K562 (cell line): Measurements from ENCODE around the gene MDM4. TPM values are rescaled to one million over a fixed set of nuclear protein-coding genes. Genes with fewer than 3 reads are reported as not detected.

Experiments
- ARNT ChIP-seq, 2 experiments: fragments of 450-650 bp; IDR thresholded peaks; 2 replicates each; pipeline ENCODE4 v1.6.1; 2016; ENCODE audit warnings: mild to moderate bottlenecking in 1 of 2
- BRF1 ChIP-seq: IDR thresholded peaks from 3 replicates; pipeline ENCODE4 v1.6.1; 2011; ENCODE audit warnings: borderline replicate concordance, mild to moderate bottlenecking; ENCODE audit not compliant: insufficient read length; ENCODE audit errors: extremely low read depth
- ERF ChIP-seq: fragments of 450-650 bp; formaldehyde crosslinking; IDR thresholded peaks from 2 replicates; pipeline ENCODE4 v1.4.0; 2020; ENCODE audit warnings: mild to moderate bottlenecking, mixed read lengths
- GABPA ChIP-seq: fragments of 200-800 bp; sonication (Bioruptor generic); conservative IDR thresholded peaks from 2 replicates; pipeline ENCODE4 v1.6.1; 2016; ENCODE audit warnings: low read depth, missing genetic modification characterization, missing compliant biosample characterization
- HMG20A ChIP-seq: fragments of 450-650 bp; formaldehyde crosslinking; conservative IDR thresholded peaks from 2 replicates; pipeline ENCODE4 v1.4.0; 2020; ENCODE audit warnings: mild to moderate bottlenecking, mixed read lengths
- JUND ChIP-seq, 2 experiments: IDR thresholded peaks; 2 replicates in 1 of 2; 3 replicates in 1 of 2; pipeline ENCODE4 v1.6.1; 2011; ENCODE audit warnings: borderline replicate concordance in 2 of 2, low read depth in 2 of 2, low read length in 2 of 2, improper control_type of control experiment in 1 of 2, missing biosample characterization in 1 of 2, missing genetic modification characterization in 1 of 2, missing genetic modification reagents in 1 of 2
- KLF6 ChIP-seq: fragments of 250-450 bp; sonication (Bioruptor Pico); IDR thresholded peaks from 2 replicates; pipeline ENCODE4 v1.4.0; 2020; ENCODE audit warnings: mild to moderate bottlenecking, moderate library complexity, borderline replicate concordance
- L3MBTL2 ChIP-seq: fragments of 450-650 bp; IDR thresholded peaks from 2 replicates; pipeline ENCODE4 v1.6.1; 2016; ENCODE audit warnings: mild to moderate bottlenecking, moderate library complexity
- MCM7 ChIP-seq, 2 experiments: fragments of 450-650 bp; IDR thresholded peaks; 2 replicates each; pipeline ENCODE4 v1.6.1; 2016 to 2018
- MEF2A ChIP-seq: IDR thresholded peaks from 2 replicates; pipeline ENCODE4 v1.6.1; 2011; ENCODE audit warnings: low read depth, mild to moderate bottlenecking, low read length, moderate library complexity; ENCODE audit not compliant: control insufficient read depth
- NFE2L1 ChIP-seq: fragments of 450-650 bp; IDR thresholded peaks from 2 replicates; pipeline ENCODE4 v1.6.1; 2016; ENCODE audit warnings: missing genetic modification characterization, low read depth, mild to moderate bottlenecking, missing compliant biosample characterization, moderate library complexity, borderline replicate concordance
- PHF21A ChIP-seq: fragments of 450-650 bp; IDR thresholded peaks from 2 replicates; pipeline ENCODE4 v1.6.1; 2017; ENCODE audit warnings: low read depth, borderline replicate concordance
- PML ChIP-seq: IDR thresholded peaks from 2 replicates; pipeline ENCODE4 v1.6.1; 2012; ENCODE audit warnings: low read length, inconsistent platforms
- SMARCC2 ChIP-seq: fragments of 450-650 bp; IDR thresholded peaks from 2 replicates; pipeline ENCODE4 v1.6.1; 2017; ENCODE audit warnings: antibody characterized with exemption, moderate library complexity, mild to moderate bottlenecking, low read depth
- ZNF12 ChIP-seq: sonication (generic); formaldehyde crosslinking; IDR thresholded peaks from 2 replicates; pipeline ENCODE4 v1.4.0; 2020; ENCODE audit warnings: mild to moderate bottlenecking, missing genetic modification reagents
- ZNF311 ChIP-seq: fragments of 250-450 bp; sonication (Bioruptor Pico); IDR thresholded peaks from 2 replicates; pipeline ENCODE4 v1.4.0; 2020; ENCODE audit warnings: mild to moderate bottlenecking, moderate library complexity
- ZNF408 ChIP-seq: fragments of 250-450 bp; sonication (Bioruptor Pico); IDR thresholded peaks from 2 replicates; pipeline ENCODE4 v1.4.0; 2020; ENCODE audit warnings: low read depth, mild to moderate bottlenecking, moderate library complexity
- polyA plus RNA-seq, 8 experiments: library from polyadenylated mRNA; depleted of rRNA in 4 of 8; stranded (reverse) in 5 of 8; unstranded in 3 of 8; fragments of >200 nt; fragmentation: Nextera tagmentation in 2 of 8; fragmentation: Illumina TruSeq in 1 of 8; extraction: Ambion mirVana in 2 of 8; extraction: Trizol in 1 of 8; gene quantifications; 2 replicates each; pipeline versions ENCODE4 v1.2.1 to v1.2.3, GENCODE V29; 2011 to 2014; ENCODE audit warnings: inconsistent platforms in 1 of 8, missing spikeins in 1 of 8
- total RNA-seq, 7 experiments: library from RNA; depleted of rRNA in 6 of 7; stranded (reverse); fragments of >200 nt in 6 of 7; fragmentation: Illumina TruSeq in 2 of 7; extraction: Trizol in 2 of 7; gene quantifications; 2 replicates each; pipeline versions ENCODE4 v1.2.1 to v1.2.3, GENCODE V29; 2011 to 2021; ENCODE audit warnings: low replicate concordance in 1 of 7
- TF ChIP-seq, protein P1 (sequence below): IDR thresholded peaks from 2 replicates; pipeline ENCODE4 v1.6.1; 2012; ENCODE audit warnings: low read depth, low read length, improper control_type of control experiment, borderline replicate concordance
- TF ChIP-seq, protein P2 (sequence below), 2 experiments: IDR thresholded peaks; 2 replicates each; pipeline ENCODE4 v1.6.1; 2012; ENCODE audit warnings: improper control_type of control experiment in 2 of 2, low read depth in 2 of 2, low read length in 2 of 2, borderline replicate concordance in 1 of 2
- TF ChIP-seq, protein P3 (sequence below): fragments of 250-450 bp; sonication (Bioruptor Pico); IDR thresholded peaks from 2 replicates; pipeline ENCODE4 v1.8.0; 2021; ENCODE audit warnings: moderate library complexity, mild to moderate bottlenecking, inconsistent platforms
- TF ChIP-seq, protein P4 (sequence below): IDR thresholded peaks from 2 replicates; pipeline ENCODE4 v1.6.1; 2011; ENCODE audit warnings: borderline replicate concordance, low read depth, mild to moderate bottlenecking, moderate library complexity, low read length; ENCODE audit not compliant: insufficient read depth, poor library complexity, severe bottlenecking

The MDM4 gene
- total and polyA plus RNA-seq, 9 of the 15 experiments (the other 6 are each of a cell fraction or from before 2014, with no cell fraction given) = 3.3 to 61.7 (median 21.2) TPM

DNA sequence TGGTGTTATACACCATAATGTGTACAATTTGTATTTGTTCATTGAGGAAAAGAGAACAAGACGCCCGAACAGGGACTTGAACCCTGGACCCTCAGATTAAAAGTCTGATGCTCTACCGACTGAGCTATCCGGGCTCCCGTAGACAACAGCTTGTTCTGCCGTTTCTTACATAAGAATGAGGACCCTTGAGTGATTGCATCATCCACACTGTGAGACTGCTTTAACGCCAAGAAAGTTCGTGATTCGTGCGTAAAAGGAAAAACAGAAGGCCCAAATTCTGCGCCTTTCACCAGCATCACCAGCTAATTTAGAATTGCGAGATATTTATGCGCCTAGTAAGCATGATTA is 9.3 kb upstream of the MDM4 start (continued):
- TF ChIP-seq, protein P1, sequence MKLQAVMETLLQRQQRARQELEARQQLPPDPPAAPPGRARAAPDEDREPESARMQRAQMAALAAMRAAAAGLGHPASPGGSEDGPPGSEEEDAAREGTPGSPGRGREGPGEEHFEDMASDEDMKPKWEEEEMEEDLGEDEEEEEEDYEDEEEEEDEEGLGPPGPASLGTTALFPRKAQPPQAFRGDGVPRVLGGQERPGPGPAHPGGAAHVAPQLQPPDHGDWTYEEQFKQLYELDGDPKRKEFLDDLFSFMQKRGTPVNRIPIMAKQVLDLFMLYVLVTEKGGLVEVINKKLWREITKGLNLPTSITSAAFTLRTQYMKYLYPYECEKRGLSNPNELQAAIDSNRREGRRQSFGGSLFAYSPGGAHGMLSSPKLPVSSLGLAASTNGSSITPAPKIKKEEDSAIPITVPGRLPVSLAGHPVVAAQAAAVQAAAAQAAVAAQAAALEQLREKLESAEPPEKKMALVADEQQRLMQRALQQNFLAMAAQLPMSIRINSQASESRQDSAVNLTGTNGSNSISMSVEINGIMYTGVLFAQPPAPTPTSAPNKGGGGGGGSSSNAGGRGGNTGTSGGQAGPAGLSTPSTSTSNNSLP = no peak
- no peak; the same call in 1 of the 2 replicates for TF ChIP-seq ZNF311 (CRISPR knock-in tag)
- peak; percentile 25; the same call in 1 of the 2 replicates for TF ChIP-seq L3MBTL2
- TF ChIP-seq ARNT (IDR thresholded peaks at IDR 0.05) = no peak; a peak in 1 of 4 replicates
- no peak for TF ChIP-seq PHF21A
- TF ChIP-seq, protein P2, sequence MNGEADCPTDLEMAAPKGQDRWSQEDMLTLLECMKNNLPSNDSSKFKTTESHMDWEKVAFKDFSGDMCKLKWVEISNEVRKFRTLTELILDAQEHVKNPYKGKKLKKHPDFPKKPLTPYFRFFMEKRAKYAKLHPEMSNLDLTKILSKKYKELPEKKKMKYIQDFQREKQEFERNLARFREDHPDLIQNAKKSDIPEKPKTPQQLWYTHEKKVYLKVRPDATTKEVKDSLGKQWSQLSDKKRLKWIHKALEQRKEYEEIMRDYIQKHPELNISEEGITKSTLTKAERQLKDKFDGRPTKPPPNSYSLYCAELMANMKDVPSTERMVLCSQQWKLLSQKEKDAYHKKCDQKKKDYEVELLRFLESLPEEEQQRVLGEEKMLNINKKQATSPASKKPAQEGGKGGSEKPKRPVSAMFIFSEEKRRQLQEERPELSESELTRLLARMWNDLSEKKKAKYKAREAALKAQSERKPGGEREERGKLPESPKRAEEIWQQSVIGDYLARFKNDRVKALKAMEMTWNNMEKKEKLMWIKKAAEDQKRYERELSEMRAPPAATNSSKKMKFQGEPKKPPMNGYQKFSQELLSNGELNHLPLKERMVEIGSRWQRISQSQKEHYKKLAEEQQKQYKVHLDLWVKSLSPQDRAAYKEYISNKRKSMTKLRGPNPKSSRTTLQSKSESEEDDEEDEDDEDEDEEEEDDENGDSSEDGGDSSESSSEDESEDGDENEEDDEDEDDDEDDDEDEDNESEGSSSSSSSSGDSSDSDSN (IDR thresholded peaks at IDR 0.05; ENCODE audit: borderline replicate concordance in 1 of 2, low read depth in 2 of 2, low read length in 2 of 2) = no peak
- TF ChIP-seq PML = 0 out of 2 replicates have a peak, but pooled peaks have one; percentile 4
- TF ChIP-seq, protein P3, sequence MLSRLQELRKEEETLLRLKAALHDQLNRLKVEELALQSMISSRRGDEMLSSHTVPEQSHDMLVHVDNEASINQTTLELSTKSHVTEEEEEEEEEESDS (CRISPR knock-in tag) = no peak
- no peak for TF ChIP-seq HMG20A
- TF ChIP-seq SMARCC2 = no peak; the same call in 1 of the 2 replicates
- TF ChIP-seq ZNF408 (CRISPR knock-in tag) = no peak
- peak; percentile 99 for TF ChIP-seq JUND (IDR thresholded peaks at IDR 0.05; ENCODE audit: borderline replicate concordance, low read depth, low read length)
- peak; percentile 99 for TF ChIP-seq JUND (tag; IDR thresholded peaks at IDR 0.05; ENCODE audit: borderline replicate concordance, low read depth, low read length)
- peak; percentile 71; the same call in 1 of the 2 replicates for TF ChIP-seq KLF6 (CRISPR knock-in tag)
- TF ChIP-seq MCM7 (IDR thresholded peaks at IDR 0.05) = no peak
- TF ChIP-seq, protein P4, sequence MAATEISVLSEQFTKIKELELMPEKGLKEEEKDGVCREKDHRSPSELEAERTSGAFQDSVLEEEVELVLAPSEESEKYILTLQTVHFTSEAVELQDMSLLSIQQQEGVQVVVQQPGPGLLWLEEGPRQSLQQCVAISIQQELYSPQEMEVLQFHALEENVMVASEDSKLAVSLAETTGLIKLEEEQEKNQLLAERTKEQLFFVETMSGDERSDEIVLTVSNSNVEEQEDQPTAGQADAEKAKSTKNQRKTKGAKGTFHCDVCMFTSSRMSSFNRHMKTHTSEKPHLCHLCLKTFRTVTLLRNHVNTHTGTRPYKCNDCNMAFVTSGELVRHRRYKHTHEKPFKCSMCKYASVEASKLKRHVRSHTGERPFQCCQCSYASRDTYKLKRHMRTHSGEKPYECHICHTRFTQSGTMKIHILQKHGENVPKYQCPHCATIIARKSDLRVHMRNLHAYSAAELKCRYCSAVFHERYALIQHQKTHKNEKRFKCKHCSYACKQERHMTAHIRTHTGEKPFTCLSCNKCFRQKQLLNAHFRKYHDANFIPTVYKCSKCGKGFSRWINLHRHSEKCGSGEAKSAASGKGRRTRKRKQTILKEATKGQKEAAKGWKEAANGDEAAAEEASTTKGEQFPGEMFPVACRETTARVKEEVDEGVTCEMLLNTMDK = no peak
- no peak for TF ChIP-seq GABPA
- TF ChIP-seq NFE2L1 (tag) = no peak
- TF ChIP-seq ERF (CRISPR knock-in tag) = no peak
- TF ChIP-seq ZNF12 (CRISPR knock-in tag) = no peak
- TF ChIP-seq BRF1 = peak; percentile 88
- TF ChIP-seq MEF2A = 0 out of 2 replicates have a peak, but pooled peaks have one; percentile 2
